AG08396 (cell line): ENCODE results near the gene INTS4.
"Not testable (repeated sequence)": the region's sequence is repeated elsewhere in the genome, so short reads cannot be mapped to it uniquely, and the experiment has no call there.

Experiments used
- DNase-seq: peaks from one replicate; pipeline ENCODE4 v3.0.0; 2012; ENCODE audit warnings: low spot score, mixed read lengths

INTS4 gene

DNA sequence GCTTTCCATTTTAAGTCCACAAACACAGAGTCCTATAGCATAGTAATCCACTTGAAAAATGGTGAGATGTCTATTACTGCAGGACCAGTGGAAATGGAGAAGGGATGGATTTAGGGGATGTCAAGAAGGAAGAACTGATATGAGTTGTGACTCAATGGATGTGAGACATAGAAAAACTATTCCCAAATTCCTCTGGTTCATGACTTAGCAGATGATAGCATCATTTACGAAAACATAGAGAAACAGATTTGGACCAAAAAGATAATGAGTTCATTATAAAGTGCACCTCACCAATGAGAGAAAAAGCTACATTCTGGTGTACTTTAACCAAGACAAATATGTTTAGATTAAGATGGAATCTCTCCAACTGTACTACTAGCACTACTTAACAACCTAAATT lies 51.2 kb downstream of the INTS4 start:
- DNase-seq: peak; percentile 19

DNA sequence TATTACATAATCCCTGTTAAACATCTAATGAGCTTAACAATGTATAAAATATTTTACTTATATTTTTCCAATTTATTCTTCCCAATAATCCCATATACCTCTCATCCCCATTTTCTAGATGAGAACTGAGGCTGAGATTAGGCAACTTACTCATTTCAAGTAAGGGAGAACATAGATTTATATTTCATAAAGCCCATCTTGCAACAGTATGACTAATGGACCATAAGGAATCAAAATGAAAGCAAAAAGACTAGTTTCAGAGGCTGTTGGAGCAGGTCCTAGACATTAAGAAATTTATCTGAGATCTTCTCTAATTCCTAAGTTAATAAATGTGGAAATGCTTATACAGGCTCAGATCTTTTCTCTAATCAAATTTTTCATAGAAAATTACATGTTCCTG lies 52.0 kb downstream of the INTS4 start:
- DNase-seq: not testable (repeated sequence)

DNA sequence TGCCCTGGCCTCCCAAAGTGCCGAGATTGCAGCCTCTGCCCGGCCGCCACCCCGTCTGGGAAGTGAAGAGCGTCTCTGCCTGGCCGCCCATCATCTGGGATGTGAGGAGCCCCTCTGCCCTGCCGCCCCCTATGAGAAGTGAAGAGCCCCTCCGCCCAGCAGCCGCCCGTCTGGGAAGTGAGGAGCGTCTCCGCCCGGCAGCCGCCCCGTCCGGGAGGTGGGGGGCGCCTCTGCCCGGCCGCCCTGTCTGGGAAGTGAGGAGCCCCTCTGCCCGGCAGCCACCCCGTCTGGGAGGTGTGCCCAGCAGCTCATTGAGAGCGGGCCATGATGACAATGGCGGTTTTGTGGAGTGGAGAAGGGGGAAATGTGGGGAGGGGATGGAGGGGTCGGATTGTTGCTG lies 60.9 kb downstream of the INTS4 start:
- not testable (repeated sequence) for DNase-seq

DNA sequence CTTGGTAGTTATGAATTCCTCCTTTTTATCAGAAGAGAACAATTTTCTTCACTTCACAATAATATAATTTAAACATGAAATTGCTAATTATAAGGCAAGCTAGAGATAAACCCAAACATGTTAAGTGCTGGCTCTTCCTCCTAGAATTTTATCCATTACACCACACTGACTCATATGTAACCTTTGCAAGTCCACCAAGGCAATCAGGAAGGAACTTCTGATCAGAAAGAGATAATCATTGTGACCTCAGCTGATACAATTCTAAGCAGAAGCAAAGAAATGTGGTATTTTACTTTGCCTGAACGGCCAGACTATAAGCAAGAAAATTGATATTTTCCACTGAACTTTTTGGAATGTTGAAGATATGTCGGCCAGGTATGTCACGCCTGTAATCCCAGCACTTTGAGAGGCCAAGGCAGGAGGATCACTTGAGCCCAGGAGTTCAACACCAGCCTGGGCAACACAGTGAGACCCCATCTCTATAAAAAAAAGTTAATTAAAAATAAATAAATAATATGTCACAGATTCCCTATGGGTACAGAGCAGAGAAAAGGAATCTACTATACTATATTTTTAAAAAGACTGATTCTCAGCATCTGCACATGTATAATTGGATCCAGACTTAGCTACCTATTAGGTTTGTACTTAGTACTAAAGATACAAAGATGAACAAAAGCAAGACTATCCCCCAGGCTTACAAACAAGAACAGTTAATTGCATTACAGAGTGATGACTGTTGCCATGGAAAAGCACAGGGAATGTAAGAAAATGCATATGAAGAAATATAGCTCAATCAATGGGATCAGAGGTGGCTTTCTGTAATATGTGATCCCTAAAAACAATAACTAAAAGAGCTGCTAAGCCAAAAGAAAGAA lies 63.9 kb downstream of the INTS4 start:
- not testable (repeated sequence) for DNase-seq

DNA sequence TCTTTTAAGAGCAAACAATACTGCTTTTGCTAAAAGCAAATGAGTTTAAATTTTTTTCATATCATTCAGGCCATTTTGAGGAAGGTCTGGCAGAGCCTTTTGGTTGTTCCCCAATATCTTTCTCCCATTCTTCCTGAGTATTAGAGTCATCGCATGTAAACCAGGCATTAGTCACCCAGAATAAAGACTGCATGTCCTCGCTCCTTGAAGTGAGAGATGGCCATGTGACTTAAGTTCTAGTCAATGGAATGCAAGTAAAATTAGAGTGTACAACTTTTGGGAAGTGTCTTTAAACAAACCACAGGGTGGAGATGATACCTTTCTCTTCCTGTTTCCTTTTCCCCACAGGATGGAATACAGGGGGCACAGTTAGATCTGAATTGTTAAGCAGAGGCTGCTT lies 76.8 kb downstream of the INTS4 start:
- not testable (repeated sequence) for DNase-seq

DNA sequence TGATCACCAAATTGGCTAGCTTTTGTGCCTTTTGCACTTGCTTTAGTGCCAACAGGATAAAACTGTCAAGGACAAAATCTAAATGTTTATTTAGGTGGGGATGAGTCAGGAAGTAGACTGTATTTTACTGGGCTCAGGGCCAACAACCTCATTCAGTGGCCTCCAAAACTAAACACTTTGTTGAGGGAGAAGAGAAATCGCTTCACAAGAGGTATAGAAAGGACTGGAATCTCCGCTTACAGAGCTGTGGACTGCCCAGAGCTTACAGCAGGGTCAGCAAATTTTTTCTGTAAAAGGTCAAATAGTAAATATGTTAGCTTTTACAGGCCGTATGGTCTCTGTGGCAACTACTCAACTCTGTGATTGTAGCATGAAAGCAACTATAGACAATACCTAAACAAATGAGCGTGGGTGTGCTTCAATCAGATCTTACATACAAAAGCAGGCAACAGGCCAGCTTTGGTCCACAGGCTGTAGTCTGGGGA lies 80.1 kb downstream of the INTS4 start:
- DNase-seq: peak; percentile 6

DNA sequence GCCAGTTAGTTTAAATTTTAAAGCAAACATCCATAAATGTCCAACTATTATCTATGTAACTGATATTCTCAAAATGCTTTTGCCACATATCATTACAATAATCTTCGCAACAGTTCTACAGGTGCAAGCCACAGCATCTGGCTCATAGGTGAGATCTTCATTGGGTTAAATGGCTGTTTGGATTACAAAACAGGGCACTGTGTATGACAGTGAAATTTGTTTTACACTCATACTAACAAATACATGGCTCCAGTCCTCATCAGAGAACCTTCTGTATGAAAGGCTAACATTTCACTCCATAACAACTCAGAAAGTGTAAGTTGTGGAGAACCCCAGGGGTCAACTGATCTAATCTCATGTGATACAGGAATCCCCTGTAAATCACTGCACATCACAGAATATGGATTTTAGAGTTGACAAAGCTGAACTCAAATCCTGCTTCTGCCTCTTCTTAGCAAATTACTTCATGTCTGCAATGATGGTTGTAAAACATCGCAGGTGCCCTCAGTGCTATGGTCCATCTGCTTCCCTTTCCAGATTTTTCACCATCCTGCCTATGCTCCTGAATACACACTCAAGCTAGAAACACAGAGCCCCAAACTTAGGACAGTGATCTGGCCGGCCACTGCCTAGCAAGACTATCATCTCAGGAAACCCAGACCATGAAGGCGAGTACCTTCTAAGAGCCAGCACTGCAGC lies 80.7 kb downstream of the INTS4 start:
- DNase-seq: not testable (repeated sequence)

DNA sequence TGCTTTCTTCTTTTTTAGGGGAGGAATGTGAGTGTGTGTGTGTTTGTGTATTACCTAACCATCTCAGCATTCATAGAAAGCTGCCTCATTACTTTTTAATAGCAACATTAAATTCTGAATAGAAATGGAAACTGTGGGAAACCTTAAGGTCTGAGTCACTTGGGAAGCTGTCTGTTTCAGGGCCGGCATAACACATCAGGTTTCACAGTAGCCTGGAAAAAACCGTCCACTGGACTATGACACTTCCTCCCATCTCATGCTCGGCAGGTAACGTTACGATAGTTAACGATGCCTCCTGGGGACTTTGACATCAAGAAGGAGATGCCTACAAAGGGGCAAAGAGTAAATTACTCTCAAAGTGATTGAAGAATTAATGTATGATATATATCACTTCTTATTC lies 83.6 kb downstream of the INTS4 start:
- not testable (repeated sequence) for DNase-seq

DNA sequence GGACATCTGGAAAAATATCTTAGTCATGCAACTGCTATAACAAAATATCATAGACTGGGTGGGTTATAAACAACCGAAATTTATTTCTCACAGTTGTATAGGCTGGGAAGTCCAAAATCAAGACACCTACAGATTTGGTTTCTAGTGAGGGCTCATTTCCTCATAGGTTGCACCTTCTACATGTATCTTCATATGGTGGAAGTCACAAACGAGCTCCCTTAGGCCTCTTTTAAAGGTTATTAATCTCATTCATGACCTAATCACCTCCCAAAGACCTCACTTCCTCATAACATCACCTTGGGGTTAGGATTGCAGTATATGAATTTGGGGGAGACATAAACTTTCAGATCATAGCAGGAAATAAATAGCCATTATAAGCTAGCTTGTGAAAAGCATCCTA lies 85.2 kb downstream of the INTS4 start:
- no peak for DNase-seq

DNA sequence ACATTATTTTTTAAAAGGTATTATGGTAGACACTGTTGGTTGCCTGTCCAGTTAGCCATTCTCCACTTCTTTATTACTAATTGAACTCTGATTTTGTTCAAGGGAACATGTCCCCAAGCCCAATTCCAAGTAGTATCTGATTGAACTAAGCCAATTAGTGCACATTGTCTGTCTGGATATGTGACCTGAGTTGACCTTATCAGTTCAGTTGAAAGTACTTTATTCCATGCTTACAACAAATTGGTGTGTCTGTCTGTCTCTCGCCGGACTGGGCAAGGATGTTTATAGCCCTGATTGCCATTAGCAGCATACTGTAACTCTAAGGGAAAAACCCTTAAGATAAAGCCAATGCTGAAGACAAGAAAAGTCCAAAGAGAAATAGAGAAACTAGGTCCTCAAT lies 85.6 kb downstream of the INTS4 start:
- no peak for DNase-seq

DNA sequence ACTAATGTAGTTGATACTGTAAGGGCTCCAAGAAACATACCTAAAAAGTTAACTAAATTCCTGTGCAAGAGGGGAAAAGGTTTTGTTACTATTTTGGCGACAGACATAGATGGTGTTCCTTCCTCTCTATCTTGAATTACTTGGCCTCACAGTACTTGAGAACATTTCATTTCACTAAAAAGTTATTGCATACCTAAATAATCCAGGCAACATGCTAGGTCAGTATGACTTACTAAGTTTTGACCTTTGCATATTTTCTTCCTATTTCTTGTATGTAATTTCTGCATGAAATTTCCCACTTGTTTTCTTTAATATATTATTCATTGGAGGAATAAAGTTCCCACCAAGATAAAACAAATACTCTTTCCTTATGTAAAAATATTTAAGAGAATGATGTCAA lies 99.5 kb downstream of the INTS4 start:
- not testable (repeated sequence) for DNase-seq

DNA sequence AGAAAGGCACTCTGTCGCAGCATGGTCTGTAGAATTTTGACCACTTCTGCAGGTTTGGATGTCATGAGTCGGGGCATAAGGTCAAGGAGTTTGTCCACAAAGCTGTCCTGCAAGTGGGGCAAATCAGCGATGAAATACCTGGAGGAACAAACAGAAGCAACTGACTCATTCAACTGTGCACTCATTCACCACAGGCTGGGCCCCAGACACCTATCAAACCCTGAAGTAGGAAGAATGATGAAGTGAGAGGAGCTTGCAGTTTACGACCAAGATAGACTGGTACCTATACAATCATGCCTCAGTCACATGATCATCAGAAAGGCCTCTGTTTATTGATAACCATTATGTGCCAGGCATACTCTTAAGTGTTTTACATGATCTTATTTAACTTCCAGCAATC lies 102.8 kb downstream of the INTS4 start:
- not testable (repeated sequence) for DNase-seq

DNA sequence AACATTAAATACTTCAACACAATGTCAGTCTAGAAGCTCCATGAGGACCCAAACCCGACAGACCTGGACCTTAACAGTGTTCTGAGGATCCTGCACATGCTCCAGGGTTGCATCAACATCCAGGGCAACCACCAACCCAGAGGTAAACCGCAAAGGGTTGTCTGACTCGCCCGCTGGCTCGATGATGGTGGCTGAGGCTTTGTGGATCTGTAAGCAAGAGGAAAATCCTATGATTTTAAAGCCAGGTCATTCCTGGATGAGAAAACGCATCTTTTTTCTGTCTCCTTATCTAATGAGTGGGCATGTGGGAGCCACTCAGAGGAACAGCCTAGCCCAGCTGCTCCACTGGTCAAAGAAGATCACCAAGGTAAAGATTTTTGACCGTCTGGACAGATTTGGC lies 103.2 kb downstream of the INTS4 start:
- not testable (repeated sequence) for DNase-seq

DNA sequence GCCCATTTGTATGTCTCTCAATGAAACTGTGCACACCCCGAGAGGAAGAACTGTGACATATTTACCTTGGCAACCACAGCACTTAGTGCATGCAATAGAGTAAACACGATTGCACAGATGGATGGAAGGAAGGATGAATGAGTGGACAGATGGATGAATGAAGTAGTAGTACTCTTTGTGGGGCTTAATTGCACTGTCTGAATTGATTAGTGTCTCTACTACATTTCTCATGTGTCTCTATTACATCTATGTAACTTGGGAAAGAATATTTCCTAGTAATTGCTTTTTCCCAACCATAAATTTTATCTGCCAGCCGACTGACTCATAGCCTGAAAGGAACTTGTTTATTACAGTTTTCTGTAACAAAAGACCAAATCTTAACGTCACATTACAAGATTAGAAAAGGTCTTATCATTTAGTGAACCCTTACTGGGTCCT lies 103.8 kb downstream of the INTS4 start:
- DNase-seq: not testable (repeated sequence)

DNA sequence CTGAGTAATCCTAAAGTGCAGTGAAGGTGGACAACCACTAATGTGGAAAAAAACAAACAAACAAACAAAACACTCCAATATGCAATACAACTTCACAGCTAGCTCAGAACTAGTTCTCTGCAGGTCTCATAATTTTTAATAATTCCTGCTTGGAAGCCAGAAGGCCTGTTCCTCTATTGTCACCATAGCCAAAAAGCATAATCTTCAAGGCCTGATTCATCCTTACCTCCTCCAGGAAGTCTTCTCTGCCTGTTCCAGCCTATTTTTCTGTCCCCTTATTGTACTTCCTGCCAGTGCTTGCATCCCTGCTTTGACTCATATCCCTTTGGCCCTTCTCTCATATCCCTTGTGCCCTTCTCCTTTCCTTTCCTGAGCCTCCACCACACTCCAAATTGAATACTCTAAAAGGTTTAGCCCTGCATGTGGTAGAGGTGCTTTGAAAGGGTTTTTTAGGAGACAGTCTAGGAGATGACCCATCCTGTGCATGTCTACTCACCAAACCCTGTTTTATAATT lies 104.3 kb downstream of the INTS4 start:
- DNase-seq: not testable (repeated sequence)

DNA sequence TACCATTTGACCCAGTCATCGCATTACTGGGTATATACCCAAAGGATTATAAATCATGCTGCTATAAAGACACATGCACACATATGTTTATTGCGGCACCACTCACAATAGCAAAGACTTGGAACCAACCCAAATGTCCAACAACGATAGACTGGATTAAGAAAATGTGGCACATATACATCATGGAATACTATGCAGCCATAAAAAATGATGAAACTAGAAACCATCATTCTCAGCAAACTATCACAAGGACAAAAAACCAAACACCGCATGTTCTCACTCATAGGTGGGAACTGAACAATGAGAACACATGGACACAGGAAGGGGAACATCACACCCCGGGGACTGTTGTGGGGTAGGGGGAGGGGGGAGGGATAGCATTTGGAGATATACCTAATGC lies 105.4 kb downstream of the INTS4 start:
- not testable (repeated sequence) for DNase-seq

DNA sequence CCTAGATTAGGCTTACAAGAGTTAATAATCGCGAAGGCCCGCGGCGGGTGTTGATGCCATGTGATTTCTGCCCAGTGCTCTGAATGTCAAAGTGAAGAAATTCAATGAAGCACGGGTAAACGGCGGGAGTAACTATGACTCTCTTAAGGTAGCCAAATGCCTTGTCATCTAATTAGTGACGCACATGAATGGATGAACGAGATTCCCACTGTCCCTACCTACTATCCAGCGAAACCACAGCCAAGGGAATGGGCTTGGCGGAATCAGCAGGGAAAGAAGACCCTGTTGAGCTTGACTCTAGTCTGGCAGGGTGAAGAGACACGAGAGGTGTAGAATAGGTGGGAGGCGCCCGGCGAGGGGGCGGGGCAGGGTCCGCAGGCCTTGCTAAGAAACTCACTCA lies 108.1 kb downstream of the INTS4 start:
- DNase-seq: no peak

DNA sequence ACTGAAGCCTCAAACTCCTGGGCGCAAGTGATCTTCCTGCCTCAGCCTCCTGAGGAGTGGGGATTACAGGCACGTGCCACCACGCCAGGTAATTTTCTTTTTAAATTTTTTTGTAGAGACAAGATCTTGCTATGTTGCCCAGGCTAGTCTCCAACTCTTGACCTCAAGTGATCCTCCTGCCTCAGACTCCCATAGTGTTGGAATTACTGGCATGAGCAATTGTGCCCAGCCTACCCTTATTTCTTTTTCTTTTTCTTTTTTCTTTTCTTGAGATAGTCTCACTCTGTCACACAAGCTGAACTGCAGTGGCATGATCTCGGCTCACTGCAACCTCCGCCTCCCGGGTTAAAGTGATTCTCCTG lies 109.7 kb downstream of the INTS4 start:
- no peak for DNase-seq

DNA sequence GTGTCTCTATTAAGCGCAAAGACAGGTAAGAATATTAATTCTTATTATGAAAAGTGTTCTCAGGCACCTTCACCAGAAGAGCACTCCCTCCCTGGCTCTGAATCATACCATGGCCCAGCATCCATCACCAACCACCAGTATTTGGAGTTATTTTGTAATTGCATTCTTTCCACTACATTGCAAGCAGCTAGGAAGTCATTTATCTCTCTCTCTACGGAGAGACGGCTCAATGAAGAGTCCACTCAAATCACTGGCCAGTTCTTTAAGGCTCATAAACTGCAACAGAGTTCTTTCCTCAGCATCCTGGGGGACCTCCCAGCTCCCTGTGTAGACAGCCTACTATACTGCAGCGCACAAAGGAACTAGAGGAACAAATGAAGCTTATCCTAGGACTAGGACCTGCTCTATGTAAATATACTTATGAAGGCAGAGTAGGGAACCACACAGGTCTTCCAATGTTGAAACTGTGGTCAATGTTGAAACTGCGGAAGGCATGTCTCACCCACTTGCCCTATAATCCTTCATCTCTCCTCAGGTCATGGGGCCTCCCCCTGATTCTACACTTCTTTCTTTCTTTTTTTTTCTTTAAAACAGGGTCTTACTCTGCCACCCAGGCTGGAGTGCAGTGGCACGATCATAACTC lies 110.2 kb downstream of the INTS4 start:
- DNase-seq: peak; percentile 73

DNA sequence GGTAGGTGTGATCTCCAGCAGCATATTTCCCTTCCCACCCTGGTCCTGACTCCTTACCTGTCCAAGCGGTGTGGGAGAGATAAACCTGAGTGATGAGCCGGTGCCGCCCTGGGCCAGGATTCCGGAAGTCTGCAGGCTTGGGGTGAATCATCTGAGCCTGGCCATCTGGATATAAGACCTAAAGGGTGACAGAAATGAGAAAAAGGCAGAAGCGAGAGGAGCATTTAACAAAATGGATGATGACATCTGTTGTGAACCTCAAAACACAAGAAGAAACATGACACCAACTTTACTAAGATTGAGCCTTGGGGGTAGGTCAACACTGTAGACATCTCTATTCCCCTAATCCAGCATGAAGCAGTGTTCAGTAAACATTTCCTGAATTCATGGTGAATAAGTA lies 110.7 kb downstream of the INTS4 start:
- peak; percentile 14 for DNase-seq

DNA sequence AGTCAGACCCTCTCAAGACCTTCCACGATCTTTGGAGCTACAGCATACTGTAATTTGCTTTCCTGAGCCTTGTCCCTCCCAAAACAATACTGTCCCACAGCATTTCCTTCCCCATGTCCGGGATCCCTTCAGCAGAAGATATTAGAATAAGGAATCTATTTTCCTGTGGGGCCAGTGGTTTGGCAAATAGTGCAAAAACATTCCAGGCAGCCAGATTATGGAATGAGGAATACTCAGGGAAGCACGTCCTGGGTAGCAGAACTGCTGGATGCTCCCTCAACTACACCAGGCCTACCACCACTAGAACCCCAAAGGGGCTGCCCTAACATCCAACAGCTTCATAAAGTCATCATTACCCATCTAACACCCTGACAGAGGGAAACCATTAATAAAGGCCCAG lies 112.1 kb downstream of the INTS4 start:
- DNase-seq: no peak

DNA sequence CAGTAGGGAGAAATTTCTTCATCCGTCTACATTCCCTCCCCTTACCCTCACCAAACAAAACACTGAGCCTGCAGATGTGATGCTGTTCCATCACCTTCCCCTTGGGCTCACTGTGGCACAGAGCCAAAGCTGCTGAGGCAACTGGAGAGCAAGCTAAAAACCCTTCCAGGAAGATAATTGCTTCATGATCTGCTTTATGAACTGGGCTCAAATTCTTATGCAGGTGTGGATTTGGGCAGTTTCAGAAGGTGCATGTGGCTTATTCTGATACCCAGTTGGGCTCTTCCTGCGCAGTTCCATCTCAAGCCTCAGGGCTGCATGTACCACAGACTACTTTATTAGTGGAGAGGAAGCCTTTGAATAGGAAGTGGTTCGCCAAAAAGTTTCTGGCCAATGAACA lies 115.2 kb downstream of the INTS4 start:
- DNase-seq: no peak

DNA sequence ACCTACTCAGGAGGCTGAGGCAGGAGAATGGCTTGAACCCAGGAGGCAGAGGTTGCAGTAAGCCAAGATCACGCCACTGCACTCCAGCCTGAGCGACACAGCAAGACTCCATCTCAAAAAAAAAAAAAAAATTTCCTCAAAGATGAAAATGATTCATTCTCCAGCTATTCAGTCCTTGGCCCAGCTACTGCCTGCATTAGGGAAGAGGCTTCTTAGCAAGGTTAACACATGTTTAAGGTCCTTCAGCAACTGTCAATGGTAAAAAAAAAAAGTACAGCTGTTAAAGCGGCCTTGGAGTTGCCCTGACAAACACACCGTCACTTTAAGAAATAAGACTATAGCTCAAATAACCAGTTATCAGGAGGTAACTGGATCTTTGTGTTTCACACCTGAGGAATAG lies 116.2 kb downstream of the INTS4 start:
- peak; percentile 51 for DNase-seq
